ENCODE data around the gene CCSER1. TPM values are rescaled to one million over a fixed set of nuclear protein-coding genes. Genes with fewer than 3 reads are reported as not detected.

Gene CCSER1
- total and polyA plus RNA-seq, 2 of the 8 experiments (the other 6 are each of a cell fraction or from before 2014, with no cell fraction given) = 0.26 to 0.84 TPM

DNA sequence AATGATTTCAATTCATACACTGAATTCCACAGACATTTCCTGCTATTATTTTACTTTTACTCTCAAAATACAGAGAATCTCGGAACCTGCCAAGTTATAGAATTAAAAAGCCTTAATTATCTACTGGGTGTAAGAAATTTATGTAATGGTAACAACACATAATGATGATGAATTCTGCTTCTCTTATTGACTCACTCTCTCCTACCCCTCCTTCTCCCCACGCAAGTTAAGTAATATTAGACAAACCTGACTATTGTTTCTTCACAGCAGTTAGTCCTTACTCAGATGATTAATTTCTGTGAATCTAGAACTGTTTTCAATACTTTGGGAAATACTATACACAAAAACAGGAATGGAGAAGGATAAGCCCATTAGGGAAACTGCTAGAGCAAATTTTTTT lies 762.0 kb downstream of the CCSER1 start:
- CTCF ChIA-PET (ENCODE audit: partially characterized antibody) = no interaction called here
- TF ChIP-seq, protein P1, sequence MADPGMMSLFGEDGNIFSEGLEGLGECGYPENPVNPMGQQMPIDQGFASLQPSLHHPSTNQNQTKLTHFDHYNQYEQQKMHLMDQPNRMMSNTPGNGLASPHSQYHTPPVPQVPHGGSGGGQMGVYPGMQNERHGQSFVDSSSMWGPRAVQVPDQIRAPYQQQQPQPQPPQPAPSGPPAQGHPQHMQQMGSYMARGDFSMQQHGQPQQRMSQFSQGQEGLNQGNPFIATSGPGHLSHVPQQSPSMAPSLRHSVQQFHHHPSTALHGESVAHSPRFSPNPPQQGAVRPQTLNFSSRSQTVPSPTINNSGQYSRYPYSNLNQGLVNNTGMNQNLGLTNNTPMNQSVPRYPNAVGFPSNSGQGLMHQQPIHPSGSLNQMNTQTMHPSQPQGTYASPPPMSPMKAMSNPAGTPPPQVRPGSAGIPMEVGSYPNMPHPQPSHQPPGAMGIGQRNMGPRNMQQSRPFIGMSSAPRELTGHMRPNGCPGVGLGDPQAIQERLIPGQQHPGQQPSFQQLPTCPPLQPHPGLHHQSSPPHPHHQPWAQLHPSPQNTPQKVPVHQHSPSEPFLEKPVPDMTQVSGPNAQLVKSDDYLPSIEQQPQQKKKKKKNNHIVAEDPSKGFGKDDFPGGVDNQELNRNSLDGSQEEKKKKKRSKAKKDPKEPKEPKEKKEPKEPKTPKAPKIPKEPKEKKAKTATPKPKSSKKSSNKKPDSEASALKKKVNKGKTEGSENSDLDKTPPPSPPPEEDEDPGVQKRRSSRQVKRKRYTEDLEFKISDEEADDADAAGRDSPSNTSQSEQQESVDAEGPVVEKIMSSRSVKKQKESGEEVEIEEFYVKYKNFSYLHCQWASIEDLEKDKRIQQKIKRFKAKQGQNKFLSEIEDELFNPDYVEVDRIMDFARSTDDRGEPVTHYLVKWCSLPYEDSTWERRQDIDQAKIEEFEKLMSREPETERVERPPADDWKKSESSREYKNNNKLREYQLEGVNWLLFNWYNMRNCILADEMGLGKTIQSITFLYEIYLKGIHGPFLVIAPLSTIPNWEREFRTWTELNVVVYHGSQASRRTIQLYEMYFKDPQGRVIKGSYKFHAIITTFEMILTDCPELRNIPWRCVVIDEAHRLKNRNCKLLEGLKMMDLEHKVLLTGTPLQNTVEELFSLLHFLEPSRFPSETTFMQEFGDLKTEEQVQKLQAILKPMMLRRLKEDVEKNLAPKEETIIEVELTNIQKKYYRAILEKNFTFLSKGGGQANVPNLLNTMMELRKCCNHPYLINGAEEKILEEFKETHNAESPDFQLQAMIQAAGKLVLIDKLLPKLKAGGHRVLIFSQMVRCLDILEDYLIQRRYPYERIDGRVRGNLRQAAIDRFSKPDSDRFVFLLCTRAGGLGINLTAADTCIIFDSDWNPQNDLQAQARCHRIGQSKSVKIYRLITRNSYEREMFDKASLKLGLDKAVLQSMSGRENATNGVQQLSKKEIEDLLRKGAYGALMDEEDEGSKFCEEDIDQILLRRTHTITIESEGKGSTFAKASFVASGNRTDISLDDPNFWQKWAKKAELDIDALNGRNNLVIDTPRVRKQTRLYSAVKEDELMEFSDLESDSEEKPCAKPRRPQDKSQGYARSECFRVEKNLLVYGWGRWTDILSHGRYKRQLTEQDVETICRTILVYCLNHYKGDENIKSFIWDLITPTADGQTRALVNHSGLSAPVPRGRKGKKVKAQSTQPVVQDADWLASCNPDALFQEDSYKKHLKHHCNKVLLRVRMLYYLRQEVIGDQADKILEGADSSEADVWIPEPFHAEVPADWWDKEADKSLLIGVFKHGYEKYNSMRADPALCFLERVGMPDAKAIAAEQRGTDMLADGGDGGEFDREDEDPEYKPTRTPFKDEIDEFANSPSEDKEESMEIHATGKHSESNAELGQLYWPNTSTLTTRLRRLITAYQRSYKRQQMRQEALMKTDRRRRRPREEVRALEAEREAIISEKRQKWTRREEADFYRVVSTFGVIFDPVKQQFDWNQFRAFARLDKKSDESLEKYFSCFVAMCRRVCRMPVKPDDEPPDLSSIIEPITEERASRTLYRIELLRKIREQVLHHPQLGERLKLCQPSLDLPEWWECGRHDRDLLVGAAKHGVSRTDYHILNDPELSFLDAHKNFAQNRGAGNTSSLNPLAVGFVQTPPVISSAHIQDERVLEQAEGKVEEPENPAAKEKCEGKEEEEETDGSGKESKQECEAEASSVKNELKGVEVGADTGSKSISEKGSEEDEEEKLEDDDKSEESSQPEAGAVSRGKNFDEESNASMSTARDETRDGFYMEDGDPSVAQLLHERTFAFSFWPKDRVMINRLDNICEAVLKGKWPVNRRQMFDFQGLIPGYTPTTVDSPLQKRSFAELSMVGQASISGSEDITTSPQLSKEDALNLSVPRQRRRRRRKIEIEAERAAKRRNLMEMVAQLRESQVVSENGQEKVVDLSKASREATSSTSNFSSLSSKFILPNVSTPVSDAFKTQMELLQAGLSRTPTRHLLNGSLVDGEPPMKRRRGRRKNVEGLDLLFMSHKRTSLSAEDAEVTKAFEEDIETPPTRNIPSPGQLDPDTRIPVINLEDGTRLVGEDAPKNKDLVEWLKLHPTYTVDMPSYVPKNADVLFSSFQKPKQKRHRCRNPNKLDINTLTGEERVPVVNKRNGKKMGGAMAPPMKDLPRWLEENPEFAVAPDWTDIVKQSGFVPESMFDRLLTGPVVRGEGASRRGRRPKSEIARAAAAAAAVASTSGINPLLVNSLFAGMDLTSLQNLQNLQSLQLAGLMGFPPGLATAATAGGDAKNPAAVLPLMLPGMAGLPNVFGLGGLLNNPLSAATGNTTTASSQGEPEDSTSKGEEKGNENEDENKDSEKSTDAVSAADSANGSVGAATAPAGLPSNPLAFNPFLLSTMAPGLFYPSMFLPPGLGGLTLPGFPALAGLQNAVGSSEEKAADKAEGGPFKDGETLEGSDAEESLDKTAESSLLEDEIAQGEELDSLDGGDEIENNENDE (IDR thresholded peaks at IDR 0.05; ENCODE audit: insufficient replicate concordance, low read length) = no peak

More for the DNA sequence above, 762.0 kb downstream of the CCSER1 start:
- H3K14ac ChIP-seq (ENCODE audit: insufficient read length) = no peak overlapping the region
- H2BK5ac ChIP-seq (ENCODE audit: low read depth, low read length) = no peak overlapping the region
- no peaks in the 10 kb centered on the region for H3K23me2 ChIP-seq (ENCODE audit: low read depth, low read length)
- no peak overlapping the region for H2BK20ac ChIP-seq (ENCODE audit: low read length)
- H3K4me1 ChIP-seq (replicated peaks in 1 of 4; ENCODE audit: control insufficient read depth in 3 of 4, insufficient read depth in 4 of 4, low read length in 3 of 4) = no peaks in the 10 kb centered on the region
- no peak overlapping the region for H3K18ac ChIP-seq (ENCODE audit: extremely low read depth, low read length)
- H2BK12ac ChIP-seq (ENCODE audit: low read depth, low read length) = no peak overlapping the region
- no peaks in the 10 kb centered on the region for H3K27me3 ChIP-seq (replicated peaks in 1 of 4; ENCODE audit: control insufficient read depth in 3 of 4, extremely low read depth in 1 of 4, insufficient read depth in 3 of 4, low read length in 3 of 4)
- no peak overlapping the region for H3K4me2 ChIP-seq (ENCODE audit: insufficient read depth in 1 of 2, low read depth in 2 of 2, low read length in 2 of 2)
- no peak overlapping the region for H2BK120ac ChIP-seq (replicated peaks; ENCODE audit: low read depth, low read length)
- no peaks in the 10 kb centered on the region for H3K79me1 ChIP-seq (ENCODE audit: low read depth, low read length)
- POLR2A ChIA-PET (ENCODE audit: partially characterized antibody) = no interaction called here
- no peak overlapping the region for H3K9ac ChIP-seq (replicated peaks in 1 of 4; ENCODE audit: extremely low read depth in 1 of 4, low read depth in 3 of 4, low read length in 3 of 4)
- no peak overlapping the region for H2BK15ac ChIP-seq (ENCODE audit: low read length)
- H4K91ac ChIP-seq (replicated peaks; ENCODE audit: insufficient read length, low read length) = no peak overlapping the region
- H3K36me3 ChIP-seq (ENCODE audit: control insufficient read depth in 2 of 4, insufficient read depth in 4 of 4, low read length in 3 of 4) = no peaks in the 10 kb centered on the region
- H3K4ac ChIP-seq (replicated peaks; ENCODE audit: insufficient read length, low read depth, low read length) = no peak overlapping the region
- DNase-seq (ENCODE audit: low read depth in 1 of 2, low spot score in 2 of 2) (no peak), FAIRE-seq (no peak)
- H3K9me3 ChIP-seq (ENCODE audit: insufficient read depth in 2 of 2, low read depth in 1 of 2, low read length in 1 of 2) = no peaks in the 10 kb centered on the region
- H2AK5ac ChIP-seq (ENCODE audit: low read depth, low read length) = no peak overlapping the region
- H4K20me1 ChIP-seq (replicated peaks in 1 of 2; ENCODE audit: control insufficient read depth in 1 of 2, insufficient read depth in 2 of 2, low read length in 2 of 2) = no peaks in the 10 kb centered on the region
- H2AFZ ChIP-seq (ENCODE audit: low read length) = no peak overlapping the region
- no peak overlapping the region for H3K4me3 ChIP-seq (ENCODE audit: extremely low read depth in 1 of 4, insufficient read depth in 2 of 4, low read depth in 3 of 4, low read length in 4 of 4)
- no peak overlapping the region for H4K8ac ChIP-seq (ENCODE audit: extremely low read depth, insufficient read depth, low read length)
- H3K79me2 ChIP-seq (ENCODE audit: control insufficient read depth in 1 of 2, insufficient read depth in 2 of 2, low read length in 2 of 2) = no peaks in the 10 kb centered on the region
- 81% methylated on average over 2 of the region's 2 CpGs; no CpG with 5 or more reads in 1 of the 2 experiments for WGBS, 2 experiments (ENCODE audit: extremely low coverage in 1 of 2, insufficient coverage in 1 of 2, insufficient read length in 1 of 2, insufficient replicate concordance in 2 of 2, low coverage in 1 of 2, low lambda C conversion rate in 2 of 2, missing lambda C conversion rate in 1 of 2)
- no peak overlapping the region for H3K56ac ChIP-seq (replicated peaks; ENCODE audit: insufficient read length, low read depth, low read length)
- no peak overlapping the region for H3K23ac ChIP-seq (ENCODE audit: insufficient read length)
- H4K5ac ChIP-seq (ENCODE audit: insufficient read length, low read depth, low read length) = no peak overlapping the region
- no peak overlapping the region for H3K27ac ChIP-seq (ENCODE audit: low read depth, low read length)
